Type B pancreatic cell (in vitro differentiated cells): ENCODE results near the gene SNORC. TPM values are rescaled to one million over a fixed set of nuclear protein-coding genes. Genes with fewer than 3 reads are reported as not detected.
A peak's percentile ranks its signal among the peaks of the same experiment; 100 is the strongest.

Experiments
- DNase-seq: peaks from one replicate; pipeline ENCODE4 v3.0.0; 2021; ENCODE audit warnings: mixed read lengths; ENCODE audit not compliant: unreplicated experiment; ENCODE audit errors: extremely low spot score
- H3K27ac Mint-ChIP-seq: 2 replicates; pipeline ENCODE4 v1.8.0; 2021; ENCODE audit warnings: mild to moderate bottlenecking, mixed read lengths
- H3K27me3 Mint-ChIP-seq: 2 replicates; pipeline ENCODE4 v1.8.0; 2021; ENCODE audit warnings: mixed read lengths
- H3K36me3 Mint-ChIP-seq: 2 replicates; pipeline ENCODE4 v1.8.0; 2021; ENCODE audit warnings: mixed read lengths
- H3K4me1 Mint-ChIP-seq: one replicate; pipeline ENCODE4 v1.8.0; 2021; ENCODE audit warnings: mixed read lengths; ENCODE audit not compliant: unreplicated experiment
- H3K4me3 Mint-ChIP-seq: 2 replicates; pipeline ENCODE4 v1.8.0; 2021; ENCODE audit warnings: mild to moderate bottlenecking, mixed read lengths
- H3K9me3 Mint-ChIP-seq: 2 replicates; pipeline ENCODE4 v1.8.0; 2021; ENCODE audit warnings: mixed read lengths
- total RNA-seq: library from RNA; stranded (reverse); gene quantifications from 2 replicates; pipeline ENCODE4 v1.2.1, GENCODE V29; 2021; ENCODE audit warnings: low replicate concordance
- TF ChIP-seq, protein P1 (sequence below): fragments of 200-600 bp; sonication (generic); conservative IDR thresholded peaks from 2 replicates; pipeline ENCODE4 v1.5.0; 2021; ENCODE audit warnings: antibody characterized with exemption, mild to moderate bottlenecking

Gene SNORC
- total RNA-seq, 1 donor from 2014 or later = 7.1 TPM

DNA sequence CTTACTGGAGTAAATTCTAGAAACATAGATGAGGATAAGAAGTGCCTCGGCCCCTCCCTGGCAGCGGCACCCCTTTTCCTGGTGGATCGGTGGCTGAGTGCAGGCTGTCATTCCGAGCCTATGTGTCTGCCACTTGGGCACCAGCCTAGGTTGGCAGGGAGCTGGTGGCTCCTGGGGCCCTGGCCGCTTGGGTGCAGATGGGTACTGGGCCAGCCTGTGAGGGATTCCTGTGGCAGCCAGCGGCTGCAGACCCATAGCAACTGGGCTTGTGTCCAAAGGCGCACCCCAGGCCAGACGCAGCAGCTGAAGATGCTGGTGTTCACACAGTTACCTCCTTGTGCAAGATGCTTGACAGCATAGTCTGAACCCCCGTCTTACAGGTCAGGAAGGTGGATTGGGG lies 2.8 kb downstream of the SNORC start:
- Mint-ChIP-seq H3K4me3 (no peak overlapping the region), H3K4me1 (peaks cover 4% of the 10 kb centered on the region), H3K36me3 (no peaks in the 10 kb centered on the region), H3K27me3 (peaks cover 13% of the 10 kb centered on the region), H3K9me3 (no peaks in the 10 kb centered on the region), H3K27ac (peak overlapping the region; percentile 41)
- no peak for DNase-seq
- TF ChIP-seq, protein P1, sequence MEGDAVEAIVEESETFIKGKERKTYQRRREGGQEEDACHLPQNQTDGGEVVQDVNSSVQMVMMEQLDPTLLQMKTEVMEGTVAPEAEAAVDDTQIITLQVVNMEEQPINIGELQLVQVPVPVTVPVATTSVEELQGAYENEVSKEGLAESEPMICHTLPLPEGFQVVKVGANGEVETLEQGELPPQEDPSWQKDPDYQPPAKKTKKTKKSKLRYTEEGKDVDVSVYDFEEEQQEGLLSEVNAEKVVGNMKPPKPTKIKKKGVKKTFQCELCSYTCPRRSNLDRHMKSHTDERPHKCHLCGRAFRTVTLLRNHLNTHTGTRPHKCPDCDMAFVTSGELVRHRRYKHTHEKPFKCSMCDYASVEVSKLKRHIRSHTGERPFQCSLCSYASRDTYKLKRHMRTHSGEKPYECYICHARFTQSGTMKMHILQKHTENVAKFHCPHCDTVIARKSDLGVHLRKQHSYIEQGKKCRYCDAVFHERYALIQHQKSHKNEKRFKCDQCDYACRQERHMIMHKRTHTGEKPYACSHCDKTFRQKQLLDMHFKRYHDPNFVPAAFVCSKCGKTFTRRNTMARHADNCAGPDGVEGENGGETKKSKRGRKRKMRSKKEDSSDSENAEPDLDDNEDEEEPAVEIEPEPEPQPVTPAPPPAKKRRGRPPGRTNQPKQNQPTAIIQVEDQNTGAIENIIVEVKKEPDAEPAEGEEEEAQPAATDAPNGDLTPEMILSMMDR = no peak

DNA sequence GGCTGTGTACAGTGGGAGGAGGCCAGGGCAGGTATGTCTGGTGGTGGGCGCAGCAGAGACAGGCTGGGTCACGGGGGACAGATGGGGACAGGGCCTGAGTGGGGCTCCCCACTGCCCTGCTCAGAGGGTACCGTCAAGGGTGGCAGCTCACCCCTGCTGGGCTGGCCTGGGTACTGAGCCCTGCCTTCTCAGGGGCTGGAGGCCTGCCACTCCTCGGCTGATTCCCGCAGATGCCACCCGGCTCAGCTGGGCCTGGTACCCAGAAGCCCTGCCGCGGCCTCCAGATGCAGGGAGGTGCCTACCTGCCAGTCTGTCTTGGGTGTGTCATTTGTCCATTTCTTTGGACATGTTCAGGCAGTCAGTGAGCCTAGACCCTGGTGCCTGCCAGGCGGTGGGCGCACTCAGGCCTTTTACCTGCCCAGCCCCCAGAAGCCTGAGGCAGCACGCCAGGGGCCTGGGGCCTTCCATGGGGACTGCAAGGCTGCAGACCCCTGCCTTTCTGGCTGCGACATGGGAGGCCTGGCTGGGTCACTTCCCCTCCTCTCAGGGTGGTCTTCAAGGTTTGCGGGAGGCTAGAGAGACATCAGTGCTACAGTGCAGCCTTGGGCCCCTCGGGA lies 3.3 kb downstream of the SNORC start:
- no peak overlapping the region for H3K27ac Mint-ChIP-seq
- TF ChIP-seq, protein P1 = no peak
- peaks cover 15% of the 10 kb centered on the region for H3K27me3 Mint-ChIP-seq
- H3K36me3 Mint-ChIP-seq = no peaks in the 10 kb centered on the region
- no peak overlapping the region for H3K4me3 Mint-ChIP-seq
- H3K9me3 Mint-ChIP-seq = no peaks in the 10 kb centered on the region
- no peak for DNase-seq
- peaks cover 4% of the 10 kb centered on the region for H3K4me1 Mint-ChIP-seq

DNA sequence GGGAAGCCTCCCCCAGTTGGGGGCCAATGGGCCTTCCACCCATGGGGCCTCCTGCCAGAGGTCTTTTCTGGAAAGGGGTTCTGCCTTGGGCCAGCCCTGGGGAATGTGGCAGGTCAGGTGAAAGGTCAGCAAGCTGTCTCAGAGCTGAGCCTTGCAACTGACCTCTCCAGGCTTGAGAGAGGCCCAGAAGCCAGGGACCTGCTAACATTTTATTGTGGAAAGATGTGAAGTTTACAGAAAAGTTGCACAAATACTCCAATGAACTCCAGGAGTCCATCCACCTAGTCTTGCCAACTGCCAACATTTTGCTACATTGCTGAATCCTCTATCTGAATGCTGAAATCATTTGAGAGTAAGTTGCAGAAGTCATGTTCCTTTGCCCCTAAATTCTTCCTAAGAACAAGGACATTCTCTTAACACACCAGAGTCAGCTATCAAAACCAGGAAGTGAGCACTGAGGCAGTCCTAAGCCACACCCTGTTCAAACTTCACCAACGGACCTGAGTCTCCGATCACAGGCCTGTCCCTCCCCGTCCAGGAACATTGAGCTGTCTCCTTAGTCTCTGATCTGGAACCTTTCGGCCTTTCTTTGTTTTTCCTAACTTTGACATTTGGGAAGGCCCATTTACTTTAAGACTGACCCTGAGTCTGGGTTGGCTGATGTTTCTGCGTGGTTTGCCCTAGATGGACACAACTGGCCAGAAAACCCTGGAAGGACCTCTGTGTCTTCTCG lies 4.0 kb downstream of the SNORC start:
- H3K4me3 Mint-ChIP-seq = peak overlapping the region; percentile 61

DNA sequence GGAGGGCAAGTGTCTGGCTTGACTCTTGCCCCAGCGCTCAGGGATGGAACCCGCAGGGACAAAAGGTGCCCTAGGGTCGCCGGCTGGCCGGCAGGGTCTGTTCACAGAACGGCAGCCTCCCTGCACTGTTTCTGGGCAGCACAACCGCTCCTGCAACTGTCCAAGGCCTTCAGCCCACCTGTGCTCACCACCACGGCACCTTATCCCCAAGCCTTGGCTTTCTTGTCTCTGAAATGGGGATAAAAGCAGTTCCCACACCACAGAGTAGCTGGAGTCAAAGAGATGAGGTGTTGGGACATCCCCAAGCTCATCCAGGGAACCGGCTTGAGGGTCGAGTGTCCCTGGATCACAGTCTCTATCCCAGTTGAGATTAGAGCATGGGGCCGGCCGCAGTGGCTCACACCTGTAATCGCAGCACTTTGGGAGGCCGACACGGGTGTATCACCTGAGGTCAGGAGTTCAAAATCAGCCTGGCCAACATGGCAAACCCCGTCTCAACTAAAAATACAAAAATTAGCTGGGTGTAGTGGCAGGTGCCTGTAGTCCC lies 4.7 kb downstream of the SNORC start:
- Mint-ChIP-seq H3K27ac (peak overlapping the region; percentile 65), H3K4me3 (peak overlapping the region; percentile 82), H3K4me1 (peaks cover 4% of the 10 kb centered on the region), H3K9me3 (no peaks in the 10 kb centered on the region), H3K36me3 (no peaks in the 10 kb centered on the region), H3K27me3 (peaks cover 15% of the 10 kb centered on the region)
- DNase-seq = no peak
- TF ChIP-seq, protein P1 = no peak

More for the DNA sequence above, 4.0 kb downstream of the SNORC start:
- TF ChIP-seq, protein P1 = no peak
- Mint-ChIP-seq H3K27me3 (peaks cover 15% of the 10 kb centered on the region), H3K36me3 (no peaks in the 10 kb centered on the region), H3K9me3 (no peaks in the 10 kb centered on the region), H3K27ac (peak overlapping the region; percentile 65), H3K4me1 (peaks cover 4% of the 10 kb centered on the region)
- no peak for DNase-seq

DNA sequence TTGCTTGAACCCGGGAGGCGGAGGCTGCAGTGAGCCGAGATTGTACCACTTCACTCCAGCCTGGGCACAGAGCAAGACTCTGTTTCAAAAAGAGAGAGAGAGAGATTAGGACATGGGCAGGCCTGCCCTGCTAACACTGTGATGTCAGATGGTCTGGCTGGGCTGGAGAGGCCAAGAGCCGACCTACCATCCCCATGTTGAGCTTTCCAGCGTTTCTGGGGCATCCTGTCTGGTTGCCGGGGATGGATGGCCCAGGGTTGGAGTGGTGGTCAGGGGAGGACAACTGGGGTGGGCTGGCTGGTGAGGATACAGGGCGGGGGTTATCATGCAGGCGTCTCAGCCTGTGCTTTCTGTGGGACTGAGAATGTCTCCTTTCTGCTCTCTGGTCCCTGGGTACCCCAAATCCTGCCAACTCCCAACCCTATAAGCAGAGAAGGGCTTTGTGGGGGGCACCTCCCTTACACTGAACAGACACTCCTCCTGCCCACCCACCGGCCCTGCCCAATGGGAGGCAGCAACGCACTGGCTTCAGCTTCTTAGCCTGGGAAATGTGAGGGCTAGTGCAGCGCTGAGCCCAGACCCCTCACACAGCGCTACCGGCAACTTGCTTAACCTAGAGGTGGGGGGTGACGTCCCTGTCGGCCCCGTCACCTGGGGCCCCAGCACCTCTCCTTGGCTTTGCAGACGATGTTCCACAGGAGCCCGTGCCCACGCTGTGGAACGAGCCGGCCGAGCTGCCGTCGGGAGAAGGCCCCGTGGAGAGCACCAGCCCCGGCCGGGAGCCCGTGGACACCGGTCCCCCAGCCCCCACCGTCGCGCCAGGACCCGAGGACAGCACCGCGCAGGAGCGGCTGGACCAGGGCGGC lies 5.4 kb downstream of the SNORC start:
- Mint-ChIP-seq H3K27ac (peak overlapping the region; percentile 50), H3K4me3 (peak overlapping the region; percentile 82), H3K9me3 (no peaks in the 10 kb centered on the region), H3K4me1 (peaks cover 4% of the 10 kb centered on the region), H3K27me3 (peaks cover 15% of the 10 kb centered on the region), H3K36me3 (no peaks in the 10 kb centered on the region)
- TF ChIP-seq, protein P1 = no peak
- DNase-seq = no peak
